Measurements from ENCODE around the gene SMIM9.
"Not testable (repeated sequence)": the region's sequence is repeated elsewhere in the genome, so short reads cannot be mapped to it uniquely, and the experiment has no call there.

Gene SMIM9

GRCh38 chrX:154829134-154829533 is 5.3 kb downstream of the SMIM9 start:
- Histone ChIP-seq H3K9ac (no peak overlapping the region), H3K27me3 (ENCODE audit: control insufficient read depth, insufficient read depth, low read length) (no peaks in the 10 kb centered on the region), H3K9me3 (ENCODE audit: control insufficient read depth, low read length) (no peaks in the 10 kb centered on the region), H3K4me2 (ENCODE audit: low read length) (no peak overlapping the region), H3K27ac (no peak overlapping the region), H2AFZ (no peak overlapping the region), H3K4me1 (no peaks in the 10 kb centered on the region), H3K79me2 (no peaks in the 10 kb centered on the region), H3K36me3 (ENCODE audit: control insufficient read depth, insufficient read depth, low read length) (no peaks in the 10 kb centered on the region), H3K4me3 (ENCODE audit: low read depth, low read length) (no peak overlapping the region)
- TF ChIP-seq CTCF (IDR thresholded peaks at IDR 0.05): no peak

GRCh38 chrX:154828016-154828408 is 6.5 kb downstream of the SMIM9 start:
- Histone ChIP-seq H3K36me3 (ENCODE audit: control insufficient read depth, insufficient read depth, low read length) (no peaks in the 10 kb centered on the region), H2AFZ (no peak overlapping the region), H3K79me2 (no peaks in the 10 kb centered on the region), H3K27ac (no peak overlapping the region), H3K4me2 (ENCODE audit: low read length) (no peak overlapping the region), H3K4me3 (ENCODE audit: low read depth, low read length) (no peak overlapping the region), H3K9me3 (ENCODE audit: control insufficient read depth, low read length) (no peaks in the 10 kb centered on the region), H3K27me3 (ENCODE audit: control insufficient read depth, insufficient read depth, low read length) (no peaks in the 10 kb centered on the region), H3K9ac (no peak overlapping the region), H3K4me1 (no peaks in the 10 kb centered on the region)
- no peak for TF ChIP-seq CTCF (IDR thresholded peaks at IDR 0.05)

- H3K79me2 ChIP-seq: no peaks in the 10 kb centered on the region
- no peak overlapping the region for H2AFZ ChIP-seq
- no peak overlapping the region for H3K27ac ChIP-seq
- no peaks in the 10 kb centered on the region for H3K27me3 ChIP-seq (ENCODE audit: control insufficient read depth, insufficient read depth, low read length)
- no peaks in the 10 kb centered on the region for H3K4me1 ChIP-seq
- H3K9me3 ChIP-seq (ENCODE audit: control insufficient read depth, low read length): no peaks in the 10 kb centered on the region
- no peak overlapping the region for H3K4me2 ChIP-seq (ENCODE audit: low read length)
- no peak for TF ChIP-seq CTCF (IDR thresholded peaks at IDR 0.05)
- no peak overlapping the region for H3K9ac ChIP-seq
- H3K36me3 ChIP-seq (ENCODE audit: control insufficient read depth, insufficient read depth, low read length): no peaks in the 10 kb centered on the region
- H3K4me3 ChIP-seq (ENCODE audit: low read depth, low read length): no peak overlapping the region
These were observed 7.1 kb downstream of the SMIM9 start for GRCh38 chrX:154827194-154828015.

GRCh38 chrX:154825586-154825985 is 8.9 kb downstream of the SMIM9 start:
- H3K4me2 ChIP-seq (ENCODE audit: low read length); H3K27ac ChIP-seq; H2AFZ ChIP-seq; H3K9me3 ChIP-seq (ENCODE audit: control insufficient read depth, low read length); H3K4me1 ChIP-seq; H3K27me3 ChIP-seq (ENCODE audit: control insufficient read depth, insufficient read depth, low read length); H3K4me3 ChIP-seq (ENCODE audit: low read depth, low read length); H3K9ac ChIP-seq; H3K36me3 ChIP-seq (ENCODE audit: control insufficient read depth, insufficient read depth, low read length); H3K79me2 ChIP-seq: not testable (repeated sequence)

GRCh38 chrX:154824638-154825037 is 9.8 kb downstream of the SMIM9 start:
- H3K9me3 ChIP-seq (ENCODE audit: control insufficient read depth, low read length): no peaks in the 10 kb centered on the region
- H3K27ac ChIP-seq: no peak overlapping the region
- no peaks in the 10 kb centered on the region for H3K27me3 ChIP-seq (ENCODE audit: control insufficient read depth, insufficient read depth, low read length)
- H2AFZ ChIP-seq: no peak overlapping the region
- no peaks in the 10 kb centered on the region for H3K4me1 ChIP-seq
- no peak overlapping the region for H3K4me2 ChIP-seq (ENCODE audit: low read length)
- no peak for TF ChIP-seq CTCF (IDR thresholded peaks at IDR 0.05)
- H3K36me3 ChIP-seq (ENCODE audit: control insufficient read depth, insufficient read depth, low read length): no peaks in the 10 kb centered on the region
- no peaks in the 10 kb centered on the region for H3K79me2 ChIP-seq
- H3K9ac ChIP-seq: no peak overlapping the region
- no peak overlapping the region for H3K4me3 ChIP-seq (ENCODE audit: low read depth, low read length)
